GM12878 (cell line): Measurements from ENCODE around the gene NAT9. TPM values are rescaled to one million over a fixed set of nuclear protein-coding genes. Genes with fewer than 3 reads are reported as not detected.

Experiments
- ATAC-seq: fragments of 200-7000 bp; cut with Tn5 transposase; 3 replicates; pipeline ENCODE4 v1.9.1; 2020; ENCODE audit warnings: mild to moderate bottlenecking, moderate library complexity
- BruUV-seq: library from RNA; stranded (reverse); fragments of 400-500 nt; replicated peaks from 2 replicates; lab custom pipeline; 2021; lab: Mats Ljungman, UMichigan
- CTCF ChIA-PET: fragments of 300-600 bp; sonication (Branson Sonifier 250); formaldehyde crosslinking; extraction: SDS; loops from one replicate; lab custom pipeline; 2021; ENCODE audit warnings: inconsistent platforms; lab: Yijun Ruan, JAX
- POLR2A ChIA-PET: fragments of 350-600 bp; formaldehyde crosslinking; extraction: SDS; loops from one replicate; lab custom pipeline; 2021; ENCODE audit warnings: inconsistent platforms; lab: Charles Lee
- RAD21 ChIA-PET: fragments of 300-600 bp; sonication (Branson Sonifier 250); formaldehyde crosslinking; loops from one replicate; lab custom pipeline; 2023; ENCODE audit warnings: antibody characterized with exemption; ENCODE audit not compliant: unreplicated experiment; lab: Charles Lee
- SMC1A ChIA-PET: fragments of 300-600 bp; sonication (Branson Sonifier 250); formaldehyde crosslinking; loops from one replicate; lab custom pipeline; 2023; ENCODE audit not compliant: unreplicated experiment, uncharacterized antibody; lab: Charles Lee
- DNase-seq: peaks from one replicate; pipeline ENCODE4 v3.0.0-alpha.2; 2011; ENCODE audit warnings: low read depth, low spot score
- FAIRE-seq: peaks from 3 replicates; lab custom pipeline; 2011; peaks lifted over from hg19 to GRCh38; lab: Jason Lieb, UNC
- H2AFZ ChIP-seq: 2 replicates; pipeline ENCODE4 v1.6.0; 2011; ENCODE audit warnings: low read depth, low read length, control low read depth; ENCODE audit not compliant: control insufficient read depth
- H3K27ac ChIP-seq: 2 replicates; pipeline ENCODE4 v1.5.1; 2011; ENCODE audit warnings: control low read depth; ENCODE audit not compliant: control insufficient read depth, insufficient read depth
- H3K27me3 ChIP-seq, 2 experiments: replicated peaks in 1 of 2; 2 replicates each; pipeline versions ENCODE4 v1.6.0 to v1.6.1; 2011; ENCODE audit warnings: low read length in 1 of 2; ENCODE audit not compliant: control insufficient read depth in 2 of 2, insufficient read depth in 2 of 2
- H3K36me3 ChIP-seq, 2 experiments: 2 replicates each; pipeline ENCODE4 v1.5.1; 2011; ENCODE audit warnings: low read length in 1 of 2; ENCODE audit not compliant: control insufficient read depth in 2 of 2, insufficient read depth in 2 of 2
- H3K4me1 ChIP-seq: 2 replicates; pipeline ENCODE4 v1.6.1; 2011; ENCODE audit warnings: mild to moderate bottlenecking, low read length, moderate library complexity, mixed read lengths; ENCODE audit not compliant: control insufficient read depth, insufficient read depth
- H3K4me2 ChIP-seq: 2 replicates; pipeline ENCODE4 v1.6.0; 2011; ENCODE audit warnings: control low read depth; ENCODE audit not compliant: control insufficient read depth, insufficient read depth
- H3K4me3 ChIP-seq: fragments of 200-600 bp; sonication (generic); 2 replicates; pipeline ENCODE4 v1.5.1; 2016
- H3K79me2 ChIP-seq: 2 replicates; pipeline ENCODE4 v1.6.0; 2011; ENCODE audit warnings: low read length; ENCODE audit not compliant: control insufficient read depth, insufficient read depth
- H3K9ac ChIP-seq: 2 replicates; pipeline ENCODE4 v1.8.0; 2011; ENCODE audit warnings: low read length, control low read depth, mixed read lengths; ENCODE audit not compliant: control insufficient read depth, insufficient read depth
- H3K9me3 ChIP-seq: replicated peaks from 3 replicates; pipeline ENCODE4 v1.5.1; 2011; ENCODE audit warnings: mild to moderate bottlenecking, low read length; ENCODE audit not compliant: control insufficient read depth, insufficient read depth
- H4K20me1 ChIP-seq: 2 replicates; pipeline ENCODE4 v1.6.0; 2011; ENCODE audit not compliant: control insufficient read depth, insufficient read depth
- CBFB ChIP-seq: IDR thresholded peaks from 2 replicates; pipeline ENCODE4 v1.6.1; 2016; ENCODE audit warnings: antibody characterized with exemption, low read depth
- E2F8 ChIP-seq: fragments of 450-650 bp; IDR thresholded peaks from 2 replicates; pipeline ENCODE4 v1.6.1; 2018; ENCODE audit warnings: mild to moderate bottlenecking, low read depth, moderate library complexity; ENCODE audit not compliant: partially characterized antibody
- ESRRA ChIP-seq: IDR thresholded peaks from 2 replicates; pipeline ENCODE4 v1.6.1; 2012; ENCODE audit warnings: mild to moderate bottlenecking, low read length, improper control_type of control experiment
- GABPA ChIP-seq: IDR thresholded peaks from 2 replicates; pipeline ENCODE4 v1.6.1; 2014; ENCODE audit warnings: antibody characterized with exemption, low read depth, mild to moderate bottlenecking, inconsistent platforms
- IRF4 ChIP-seq: IDR thresholded peaks from 2 replicates; pipeline ENCODE4 v1.6.1; 2011; ENCODE audit warnings: low read depth, low read length
- MXI1 ChIP-seq: fragments of 150-350 bp; IDR thresholded peaks from 2 replicates; pipeline ENCODE4 v1.6.1; 2011; ENCODE audit warnings: low read depth, mild to moderate bottlenecking, inconsistent platforms, low read length, improper control_type of control experiment
- NKRF ChIP-seq: fragments of 450-650 bp; conservative IDR thresholded peaks from 2 replicates; pipeline ENCODE4 v1.6.1; 2017; ENCODE audit warnings: mild to moderate bottlenecking, moderate library complexity
- RUNX3 ChIP-seq: IDR thresholded peaks from 2 replicates; pipeline ENCODE4 v1.6.1; 2012; ENCODE audit warnings: low read length, inconsistent platforms
- SREBF1 ChIP-seq: IDR thresholded peaks from 2 replicates; pipeline ENCODE4 v1.6.1; 2012; ENCODE audit warnings: mild to moderate bottlenecking, low read length
- ZBTB33 ChIP-seq: fragments of 450-650 bp; IDR thresholded peaks from 2 replicates; pipeline ENCODE4 v1.6.1; 2017; ENCODE audit warnings: mild to moderate bottlenecking
- ZNF207 ChIP-seq: fragments of 450-650 bp; IDR thresholded peaks from 2 replicates; pipeline ENCODE4 v1.6.1; 2014; ENCODE audit warnings: antibody characterized with exemption, mild to moderate bottlenecking, borderline replicate concordance
- WGBS: methylation state at CpG from one replicate; pipeline ENCODE4 v1.1.6; 2016; ENCODE audit warnings: low lambda C conversion rate; ENCODE audit not compliant: insufficient replicate concordance, insufficient coverage; ENCODE audit errors: missing lambda C conversion rate; 5-methylcytosine and 5-hydroxymethylcytosine counted together
- in situ Hi-C: fragments of 300-500 bp; cut with MboI; formaldehyde crosslinking; loops from 9 replicates; pipeline ENCODE4 v1.14.3; 2018; ENCODE audit warnings: mixed read lengths
- intact Hi-C: fragments of 100-400 bp; cut with micrococcal nuclease; formaldehyde crosslinking; loops from one replicate; pipeline ENCODE4 v1.14.2; 2022; ENCODE audit not compliant: unreplicated experiment
- polyA plus RNA-seq, 11 experiments: library from polyadenylated mRNA; depleted of rRNA in 4 of 11; unstranded in 6 of 11; stranded (reverse) in 5 of 11; fragments of >200 nt; fragmentation: Nextera tagmentation in 4 of 11; fragmentation: Illumina TruSeq in 1 of 11; extraction: Ambion mirVana in 4 of 11; extraction: Trizol in 1 of 11; gene quantifications; 1 replicate in 1 of 11; 2 replicates in 10 of 11; pipeline versions ENCODE4 v1.2.1 to v1.2.3, GENCODE V29; 2011 to 2016; ENCODE audit warnings: inconsistent platforms in 2 of 11, missing spikeins in 2 of 11, low read depth in 1 of 11
- total RNA-seq, 4 experiments: library from RNA; depleted of rRNA in 3 of 4; stranded (reverse); fragments of >200 nt in 3 of 4; fragmentation: Illumina TruSeq in 1 of 4; extraction: Trizol in 1 of 4; gene quantifications; 2 replicates each; pipeline versions ENCODE4 v1.2.1 to v1.2.3, GENCODE V29; 2013 to 2021

Gene NAT9
- total and polyA plus RNA-seq, 10 of the 15 experiments (the other 5 are each of a cell fraction or from before 2014, with no cell fraction given), result 3.5 to 45.3 (median 27.3) TPM

DNA sequence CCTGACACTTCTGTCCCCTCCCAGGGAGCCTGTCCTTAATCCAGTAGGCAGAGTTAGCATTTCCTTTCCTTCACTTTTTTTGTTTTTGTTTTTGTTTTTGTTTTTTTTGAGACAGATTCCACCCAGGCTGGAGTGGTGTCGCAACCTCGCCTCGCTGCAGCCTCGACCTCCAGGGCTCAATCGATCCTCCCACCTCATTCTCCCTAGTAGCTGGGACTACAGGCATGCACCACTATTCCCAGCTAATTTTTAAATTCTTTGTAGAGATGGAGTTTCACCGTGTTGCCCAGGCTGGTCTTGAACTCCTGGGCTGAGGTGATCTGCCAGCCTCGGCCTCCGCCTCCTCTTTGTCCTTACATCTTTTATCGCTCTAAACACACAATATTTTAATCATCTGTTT is 23.7 kb downstream of the NAT9 start:
- BruUV-seq, result no TSS peak
- no peak overlapping the region for H3K27ac ChIP-seq
- H3K9me3 ChIP-seq, result no peaks in the 10 kb centered on the region
- H4K20me1 ChIP-seq, result no peaks in the 10 kb centered on the region
- intact Hi-C loops (no loop called here), in situ Hi-C loops (no loop called here)
- H3K79me2 ChIP-seq, result peaks cover 33% of the 10 kb centered on the region
- 97% methylated on average over 9 of the region's 9 CpGs for WGBS
- H3K4me3 ChIP-seq, result no peak overlapping the region
- no peaks in the 10 kb centered on the region; a peak in 1 of 4 replicates for H3K36me3 ChIP-seq
- H3K9ac ChIP-seq, result no peak overlapping the region
- H3K27me3 ChIP-seq, result no peaks in the 10 kb centered on the region
- CTCF ChIA-PET, result interaction anchor here (2.8 kb wide), 1 partner anchor 22 kb away, joined by 10 read pairs; no protein-coding TSS in a partner anchor
- SMC1A ChIA-PET, result interaction anchor here (1.1 kb wide), 1 partner anchor 15 kb away, joined by 3 read pairs; the partner anchor contains the start of gene RAB37
- no peak for ATAC-seq
- no peak for TF ChIP-seq IRF4
- no peak for TF ChIP-seq ZNF207
- no peak for TF ChIP-seq ESRRA
- no peak for TF ChIP-seq E2F8
- TF ChIP-seq CBFB, result no peak
- TF ChIP-seq GABPA, result no peak
- no peak for TF ChIP-seq SREBF1
- no peak for TF ChIP-seq RUNX3
- TF ChIP-seq ZBTB33, result no peak
- no peak for TF ChIP-seq NKRF
- TF ChIP-seq MXI1, result no peak
- RAD21 ChIA-PET, result no interaction called here
- no peak for FAIRE-seq
- DNase-seq, result no peak
- no peak overlapping the region for H2AFZ ChIP-seq
- peaks cover 3% of the 10 kb centered on the region for H3K4me1 ChIP-seq
- H3K4me2 ChIP-seq, result no peak overlapping the region
- POLR2A ChIA-PET, result interaction anchor here (0.7 to 3.9 kb wide), 2 partner anchors 15 to 106 kb away, joined by 3 to 17 read pairs; partner anchors contain the start of gene RAB37
